Transverse colon (tissue), 4 donors: ENCODE data around the gene PTPRG. TPM values are rescaled to one million over a fixed set of nuclear protein-coding genes. Genes with fewer than 3 reads are reported as not detected.

ENCODE experiments used
- DNase-seq: peaks from one replicate; pipeline ENCODE4 v3.0.0-alpha.2; 2019
- H3K27ac ChIP-seq, 4 donors: fragments of 200-600 bp; sonication (generic); 2 replicates each; pipeline ENCODE4 v1.5.1; 2016 to 2018; ENCODE audit warnings: inconsistent platforms in 4 of 4
- H3K27me3 ChIP-seq: fragments of 200-600 bp; sonication (generic); 2 replicates; pipeline ENCODE4 v1.5.1; 2017; ENCODE audit warnings: inconsistent platforms
- H3K36me3 ChIP-seq, 4 donors: fragments of 200-600 bp; sonication (generic); 2 replicates each; pipeline ENCODE4 v1.5.1; 2017 to 2019; ENCODE audit warnings: inconsistent platforms in 4 of 4
- H3K4me1 ChIP-seq, 4 donors: fragments of 200-600 bp; sonication (generic); 2 replicates each; pipeline ENCODE4 v1.5.1; 2017 to 2020; ENCODE audit warnings: inconsistent platforms in 4 of 4
- H3K4me3 ChIP-seq, 4 donors: fragments of 200-600 bp; sonication (generic); 1 replicate in 1 of 4; 2 replicates in 3 of 4; pipeline versions ENCODE4 v1.5.1 to v1.6.1; 2017 to 2019; ENCODE audit warnings: inconsistent platforms in 4 of 4
- H3K9me3 ChIP-seq, 2 donors: fragments of 200-600 bp; sonication (generic); 2 replicates each; pipeline ENCODE4 v1.5.1; 2017 to 2019; ENCODE audit warnings: inconsistent platforms in 2 of 2
- EP300 ChIP-seq: sonication (generic); formaldehyde crosslinking; IDR thresholded peaks from one replicate; pipeline ENCODE4 v1.6.1; 2017; ENCODE audit warnings: antibody characterized with exemption, low read depth
- POLR2A ChIP-seq: fragments of 450-650 bp; IDR thresholded peaks from one replicate; pipeline ENCODE4 v1.6.1; 2016; ENCODE audit warnings: antibody characterized with exemption, mild to moderate bottlenecking, moderate library complexity
- POLR2AphosphoS5 ChIP-seq, 3 donors: sonication (generic); formaldehyde crosslinking; IDR thresholded peaks; one replicate each; pipeline ENCODE4 v1.6.1; 2016; ENCODE audit warnings: antibody characterized with exemption in 3 of 3
- WGBS, 2 donors: methylation state at CpG; one replicate each; pipeline ENCODE4 v1.1.5; 2018; ENCODE audit warnings: low coverage in 1 of 2; 5-methylcytosine and 5-hydroxymethylcytosine counted together
- in situ Hi-C, 4 donors: fragments of 200-750 bp; cut with MboI; loops; one replicate each; pipeline versions ENCODE4 v1.15.0 to v1.15.1; 2017; ENCODE audit warnings: low sequenced_read_pairs in 3 of 4, low pct_ligation_motif_present in 1 of 4, low pct_unique_long_range_greater_than_20kb in 1 of 4
- intact Hi-C: fragments of 100-400 bp; cut with DNase I; formaldehyde crosslinking; loops from one replicate; pipeline ENCODE4 v1.15.1; 2023; ENCODE audit warnings: low total_unique reads
- total RNA-seq, 4 donors: library from RNA; depleted of rRNA; stranded (reverse); fragments of >200 nt; gene quantifications; one replicate each; pipeline ENCODE4 v1.1.0, GENCODE V29; 2016
- TF ChIP-seq, protein P1 (sequence below), 5 experiments: fragments of 200-600 bp in 3 of 5; fragments of 450-650 bp in 2 of 5; sonication (generic) in 3 of 5; IDR thresholded peaks; 1 replicate in 2 of 5; 2 replicates in 3 of 5; pipeline ENCODE4 v1.5.1; 2016 to 2017; ENCODE audit warnings: antibody characterized with exemption in 5 of 5, inconsistent platforms in 3 of 5, mild to moderate bottlenecking in 2 of 5, moderate library complexity in 1 of 5

PTPRG gene
- total RNA-seq, 4 donors from 2014 or later = 29.2 to 83.4 (median 41.6) TPM

DNA sequence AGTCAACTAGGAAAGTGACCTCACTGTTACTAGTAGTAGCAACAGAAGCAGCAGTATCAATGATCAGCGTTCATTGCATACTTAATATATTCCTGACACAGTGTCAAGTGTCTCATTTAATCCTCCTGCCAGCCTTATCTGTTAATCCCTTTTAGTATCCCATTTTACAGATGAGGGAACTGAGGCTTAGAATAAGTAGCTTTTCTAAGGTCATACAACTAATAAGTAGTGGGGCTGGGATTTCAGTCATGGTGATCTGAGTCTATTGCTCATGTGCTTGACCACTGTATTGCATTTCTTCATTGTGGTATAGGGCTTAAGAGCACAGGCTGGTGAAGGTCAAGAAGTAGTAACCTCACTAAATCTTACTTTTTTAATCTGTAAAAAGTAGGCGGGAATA lies 233.6 kb downstream of the PTPRG start:
- no peak overlapping the region for H3K4me3 ChIP-seq
- no peak for DNase-seq
- TF ChIP-seq, protein P1, sequence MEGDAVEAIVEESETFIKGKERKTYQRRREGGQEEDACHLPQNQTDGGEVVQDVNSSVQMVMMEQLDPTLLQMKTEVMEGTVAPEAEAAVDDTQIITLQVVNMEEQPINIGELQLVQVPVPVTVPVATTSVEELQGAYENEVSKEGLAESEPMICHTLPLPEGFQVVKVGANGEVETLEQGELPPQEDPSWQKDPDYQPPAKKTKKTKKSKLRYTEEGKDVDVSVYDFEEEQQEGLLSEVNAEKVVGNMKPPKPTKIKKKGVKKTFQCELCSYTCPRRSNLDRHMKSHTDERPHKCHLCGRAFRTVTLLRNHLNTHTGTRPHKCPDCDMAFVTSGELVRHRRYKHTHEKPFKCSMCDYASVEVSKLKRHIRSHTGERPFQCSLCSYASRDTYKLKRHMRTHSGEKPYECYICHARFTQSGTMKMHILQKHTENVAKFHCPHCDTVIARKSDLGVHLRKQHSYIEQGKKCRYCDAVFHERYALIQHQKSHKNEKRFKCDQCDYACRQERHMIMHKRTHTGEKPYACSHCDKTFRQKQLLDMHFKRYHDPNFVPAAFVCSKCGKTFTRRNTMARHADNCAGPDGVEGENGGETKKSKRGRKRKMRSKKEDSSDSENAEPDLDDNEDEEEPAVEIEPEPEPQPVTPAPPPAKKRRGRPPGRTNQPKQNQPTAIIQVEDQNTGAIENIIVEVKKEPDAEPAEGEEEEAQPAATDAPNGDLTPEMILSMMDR (IDR thresholded peaks at IDR 0.05) = no peak
- TF ChIP-seq EP300 (no peak), POLR2A (no peak), POLR2AphosphoS5 (IDR thresholded peaks at IDR 0.05) (no peak)
- H3K9me3 ChIP-seq = no peaks in the 10 kb centered on the region
- in situ Hi-C loops = no loop called here
- peaks cover 3 to 24% (median 8%) of the 10 kb centered on the region in 4 donors for H3K4me1 ChIP-seq
- 93 to 100% methylated on average over 1 to 2 of the region's 2 CpGs for WGBS, 2 donors
- no peaks in the 10 kb centered on the region for H3K36me3 ChIP-seq
- intact Hi-C loops = no loop called here
- no peak overlapping the region for H3K27ac ChIP-seq
- no peaks in the 10 kb centered on the region for H3K27me3 ChIP-seq

DNA sequence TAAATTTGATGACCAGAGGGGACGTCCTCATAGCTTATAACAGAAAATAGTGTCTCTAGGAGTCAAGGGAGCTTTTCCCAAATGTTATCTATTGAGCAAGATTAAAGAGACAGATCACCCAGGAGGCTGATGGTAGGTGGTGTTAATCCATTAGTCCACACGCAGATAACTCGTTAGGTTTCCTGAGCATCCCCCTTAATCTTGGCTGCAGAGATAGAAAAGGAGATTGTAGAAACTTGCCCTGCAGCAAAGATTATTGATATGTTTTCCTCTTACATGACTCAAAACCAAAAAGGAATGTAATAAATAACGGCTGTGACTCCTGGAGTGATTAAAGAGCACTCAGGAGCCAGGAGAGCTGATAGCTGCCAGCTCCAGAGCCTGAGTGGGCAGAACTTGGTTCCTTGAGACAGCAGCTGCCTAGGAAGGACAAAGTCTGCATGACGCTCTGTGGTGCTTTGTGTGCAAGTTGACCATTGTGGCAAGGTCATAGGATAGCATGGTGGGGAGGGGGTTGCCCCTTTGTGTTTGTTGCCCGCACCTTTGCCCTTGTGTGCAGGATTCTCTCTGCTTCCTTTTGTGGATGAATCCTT lies 234.8 kb downstream of the PTPRG start:
- Histone ChIP-seq H3K4me3 (no peak overlapping the region), H3K27me3 (no peaks in the 10 kb centered on the region), H3K9me3 (no peaks in the 10 kb centered on the region), H3K4me1 (peaks cover 0 to 12% (median 5%) of the 10 kb centered on the region in 4 donors), H3K36me3 (no peaks in the 10 kb centered on the region), H3K27ac (no peak overlapping the region)
- DNase-seq = no peak
- in situ Hi-C loops = no loop called here
- intact Hi-C loops = no loop called here
- TF ChIP-seq, protein P1 (IDR thresholded peaks at IDR 0.05) = no peak
- TF ChIP-seq POLR2A (no peak), POLR2AphosphoS5 (IDR thresholded peaks at IDR 0.05) (no peak), EP300 (no peak)
- WGBS, 2 donors = 74 to 92% methylated on average over 4 to 6 of the region's 6 CpGs

- TF ChIP-seq POLR2A (no peak), POLR2AphosphoS5 (IDR thresholded peaks at IDR 0.05) (no peak)
- H3K27ac ChIP-seq = no peak overlapping the region
- H3K9me3 ChIP-seq = no peaks in the 10 kb centered on the region
- WGBS, 2 donors = 75 to 86% methylated on average over 6 of the region's 6 CpGs
- H3K27me3 ChIP-seq = no peaks in the 10 kb centered on the region
- in situ Hi-C loops = no loop called here
- no peaks in the 10 kb centered on the region for H3K36me3 ChIP-seq
- intact Hi-C loops = no loop called here
- H3K4me1 ChIP-seq = peaks cover 0 to 11% (median 5%) of the 10 kb centered on the region in 4 donors
- no peak for DNase-seq
- H3K4me3 ChIP-seq = no peak overlapping the region
Measured at GRCh38 chr3:61796911-61797310, 235.5 kb downstream of the PTPRG start.

GRCh38 chr3:61802772-61803171 lies 241.4 kb downstream of the PTPRG start:
- Histone ChIP-seq H3K4me1 (peaks cover 6 to 23% (median 15%) of the 10 kb centered on the region in 4 donors), H3K9me3 (no peaks in the 10 kb centered on the region), H3K27ac (peak overlapping the region in 1 of 4 donors; percentile 41), H3K27me3 (no peaks in the 10 kb centered on the region), H3K4me3 (no peak overlapping the region), H3K36me3 (no peaks in the 10 kb centered on the region)
- intact Hi-C loops (no loop called here), in situ Hi-C loops (no loop called here)
- TF ChIP-seq POLR2A = no peak
- TF ChIP-seq, protein P1 (IDR thresholded peaks at IDR 0.05) = no peak
- no peak for TF ChIP-seq EP300
- no peak for TF ChIP-seq POLR2AphosphoS5 (IDR thresholded peaks at IDR 0.05)
- 77% methylated on average over 1 of the region's 1 CpG; no CpG with 5 or more reads in 1 of the 2 donors for WGBS, 2 donors
- no peak for DNase-seq

- in situ Hi-C loops = no loop called here
Measured at GRCh38 chr3:61803983-61804382, 242.6 kb downstream of the PTPRG start.

More at GRCh38 chr3:61803983-61804382, 242.6 kb downstream of the PTPRG start:
- Histone ChIP-seq H3K9me3 (no peaks in the 10 kb centered on the region), H3K27ac (peak overlapping the region in 1 of 4 donors; percentile 73), H3K4me1 (peaks cover 11 to 35% (median 27%) of the 10 kb centered on the region in 4 donors), H3K27me3 (no peaks in the 10 kb centered on the region), H3K4me3 (no peak overlapping the region), H3K36me3 (no peaks in the 10 kb centered on the region)
- no peak for DNase-seq
- WGBS, 2 donors = 77 to 85% methylated on average over 1 of the region's 1 CpG
- intact Hi-C loops = no loop called here
- TF ChIP-seq, protein P1 (IDR thresholded peaks at IDR 0.05) = no peak
- no peak for TF ChIP-seq POLR2A
- TF ChIP-seq POLR2AphosphoS5 (IDR thresholded peaks at IDR 0.05) = no peak
- no peak for TF ChIP-seq EP300
